ENCODE results near the gene PRPH2.
"Not testable (repeated sequence)": the region's sequence is repeated elsewhere in the genome, so short reads cannot be mapped to it uniquely, and the experiment has no call there.

PRPH2 gene

DNA sequence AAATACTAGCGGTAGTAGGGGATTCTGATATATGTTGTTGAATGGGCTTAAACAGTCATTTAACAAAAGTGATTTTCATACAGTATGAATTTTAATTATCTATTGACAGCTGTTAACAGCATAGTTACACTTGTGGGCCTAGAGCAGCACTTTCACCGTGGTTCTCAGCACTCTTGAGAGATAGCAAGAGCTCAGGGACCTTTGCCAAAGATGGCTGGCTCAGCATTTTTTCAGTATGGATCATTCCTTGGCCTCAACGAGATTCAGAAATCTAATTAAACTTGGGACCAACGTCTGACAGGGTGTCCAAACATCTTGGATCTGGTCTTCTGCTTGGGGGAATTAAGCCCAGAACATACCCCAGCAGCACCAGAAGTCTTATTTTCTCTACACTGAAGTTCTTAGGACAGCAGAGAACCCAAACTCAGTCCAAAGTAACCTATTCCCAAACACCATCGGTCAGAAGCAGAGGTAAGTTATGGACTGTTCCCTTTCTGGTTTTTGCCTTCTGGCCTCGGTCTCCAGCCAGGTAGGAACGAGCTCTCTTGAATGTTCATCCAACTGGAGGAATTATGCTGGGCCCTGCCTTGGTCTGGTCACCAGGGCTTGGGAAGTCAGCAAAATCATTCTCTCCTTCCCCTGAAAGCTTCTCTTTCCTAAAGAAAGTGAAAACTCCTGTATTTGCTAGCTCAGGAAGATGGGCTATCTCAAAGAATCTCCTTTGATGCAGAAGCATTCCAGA lies 25.7 kb downstream of the PRPH2 start:
- Histone ChIP-seq H3K36me3 (ENCODE audit: control insufficient read depth, insufficient read depth, low read length) (peaks cover 19% of the 10 kb centered on the region), H3K4me3 (ENCODE audit: low read depth, low read length) (no peak overlapping the region), H3K9ac (ENCODE audit: low read length) (no peak overlapping the region), H3K27ac (ENCODE audit: low read depth, low read length) (no peak overlapping the region), H3K27me3 (ENCODE audit: control insufficient read depth, insufficient read depth, low read length) (no peaks in the 10 kb centered on the region), H3K4me1 (ENCODE audit: control insufficient read depth, insufficient read depth, low read length) (no peaks in the 10 kb centered on the region), H3K9me3 (ENCODE audit: control insufficient read depth, insufficient read depth, low read depth, low read length) (no peaks in the 10 kb centered on the region)

DNA sequence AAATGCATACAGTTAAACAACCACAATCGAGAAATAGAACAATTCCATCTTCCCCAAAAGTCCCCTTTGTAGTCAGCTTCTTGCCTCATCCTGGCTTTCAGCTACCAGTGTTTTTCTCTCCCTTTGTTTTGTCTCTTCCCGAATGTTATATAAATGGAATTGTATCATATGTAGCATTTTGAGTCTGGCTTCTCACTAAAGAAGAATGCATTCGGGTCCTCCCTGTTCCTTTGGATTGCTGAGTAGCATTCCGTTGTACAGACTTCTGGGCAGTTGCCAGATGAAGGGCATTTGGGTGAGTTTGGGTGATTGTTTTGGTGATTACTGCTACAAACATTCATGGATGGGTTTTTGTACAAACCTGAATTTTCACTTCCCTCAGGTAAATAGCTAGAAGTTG lies 27.8 kb downstream of the PRPH2 start:
- H3K27ac ChIP-seq (ENCODE audit: low read depth, low read length) = no peak overlapping the region
- H3K36me3 ChIP-seq (ENCODE audit: control insufficient read depth, insufficient read depth, low read length) = peaks cover 37% of the 10 kb centered on the region
- H3K9ac ChIP-seq (ENCODE audit: low read length) = no peak overlapping the region
- H3K27me3 ChIP-seq (ENCODE audit: control insufficient read depth, insufficient read depth, low read length) = no peaks in the 10 kb centered on the region
- no peak overlapping the region for H3K4me3 ChIP-seq (ENCODE audit: low read depth, low read length)
- no peaks in the 10 kb centered on the region for H3K9me3 ChIP-seq (ENCODE audit: control insufficient read depth, insufficient read depth, low read depth, low read length)
- H3K4me1 ChIP-seq (ENCODE audit: control insufficient read depth, insufficient read depth, low read length) = no peaks in the 10 kb centered on the region

DNA sequence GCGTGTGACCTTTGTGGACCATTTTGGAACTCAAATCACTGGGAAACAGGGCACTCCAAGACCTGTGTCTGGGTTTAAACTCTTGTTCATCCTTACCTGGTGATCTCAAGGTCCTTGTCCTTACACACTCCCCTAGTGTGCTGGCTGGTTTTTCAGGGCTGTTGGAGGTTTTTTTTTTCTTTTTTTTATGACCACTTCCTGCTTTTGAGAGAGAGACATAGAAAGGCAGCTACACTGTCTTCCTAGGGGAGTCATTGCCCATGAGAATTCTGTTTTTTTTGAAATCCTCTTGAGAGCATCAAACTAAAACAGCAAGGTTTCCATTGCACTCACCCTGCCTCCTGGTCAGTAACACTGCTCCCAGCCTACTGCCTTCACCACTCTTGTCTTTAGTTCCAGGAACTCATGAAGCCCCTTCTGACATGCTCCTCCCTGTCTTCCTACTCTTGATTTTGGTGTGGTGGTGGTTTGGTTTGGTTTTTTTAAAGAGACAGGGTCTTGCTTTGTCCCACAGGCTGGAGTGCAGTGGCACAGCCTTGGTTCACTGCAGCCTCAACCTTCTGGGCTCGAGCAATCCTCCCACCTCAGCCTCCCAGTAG lies 28.6 kb downstream of the PRPH2 start:
- Histone ChIP-seq H3K27me3 (ENCODE audit: control insufficient read depth, insufficient read depth, low read length) (no peaks in the 10 kb centered on the region), H3K36me3 (ENCODE audit: control insufficient read depth, insufficient read depth, low read length) (peaks cover 45% of the 10 kb centered on the region), H3K9me3 (ENCODE audit: control insufficient read depth, insufficient read depth, low read depth, low read length) (no peaks in the 10 kb centered on the region), H3K9ac (ENCODE audit: low read length) (no peak overlapping the region), H3K4me1 (ENCODE audit: control insufficient read depth, insufficient read depth, low read length) (no peaks in the 10 kb centered on the region), H3K4me3 (ENCODE audit: low read depth, low read length) (no peak overlapping the region), H3K27ac (ENCODE audit: low read depth, low read length) (no peak overlapping the region)

DNA sequence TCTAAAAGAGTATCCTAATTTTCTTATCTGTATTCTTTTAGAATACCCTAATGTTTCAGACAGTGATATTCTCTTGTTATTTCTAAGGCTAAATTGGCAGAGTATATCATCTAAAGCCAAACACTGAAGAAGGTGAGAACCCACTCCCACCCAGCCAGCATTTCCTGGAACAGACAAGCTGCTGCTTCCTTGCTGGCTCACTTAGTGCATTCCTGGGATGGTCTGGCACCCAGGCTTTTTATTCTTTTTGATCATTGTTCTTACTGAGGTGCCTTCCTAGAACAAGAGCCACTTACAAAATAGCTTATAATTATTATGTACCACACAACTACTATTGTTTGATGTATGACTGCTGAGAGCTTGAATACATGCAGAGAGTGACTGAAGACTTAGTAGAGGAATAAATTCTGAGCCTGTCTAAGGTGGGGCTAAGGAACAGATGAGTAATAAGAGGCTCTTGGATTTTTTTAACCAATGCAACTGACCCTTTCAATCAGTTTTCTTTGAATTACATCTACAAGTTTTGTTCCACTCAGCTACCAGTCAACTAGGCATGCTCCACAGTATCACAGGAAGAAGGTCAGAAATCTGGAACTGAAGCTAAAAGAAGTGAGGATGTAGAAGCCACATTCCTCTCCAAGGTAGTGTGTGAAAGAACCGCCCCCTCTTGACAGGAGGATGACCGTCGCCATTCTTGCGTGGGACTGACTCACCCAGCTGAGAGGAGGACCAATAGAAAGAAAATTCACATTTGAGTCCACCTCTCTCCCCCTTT lies 30.1 kb downstream of the PRPH2 start:
- no peak overlapping the region for H3K4me3 ChIP-seq (ENCODE audit: low read depth, low read length)
- H3K4me1 ChIP-seq (ENCODE audit: control insufficient read depth, insufficient read depth, low read length) = no peaks in the 10 kb centered on the region
- H3K9me3 ChIP-seq (ENCODE audit: control insufficient read depth, insufficient read depth, low read depth, low read length) = no peaks in the 10 kb centered on the region
- H3K36me3 ChIP-seq (ENCODE audit: control insufficient read depth, insufficient read depth, low read length) = peaks cover 58% of the 10 kb centered on the region
- no peak overlapping the region for H3K27ac ChIP-seq (ENCODE audit: low read depth, low read length)
- no peaks in the 10 kb centered on the region for H3K27me3 ChIP-seq (ENCODE audit: control insufficient read depth, insufficient read depth, low read length)
- no peak overlapping the region for H3K9ac ChIP-seq (ENCODE audit: low read length)

DNA sequence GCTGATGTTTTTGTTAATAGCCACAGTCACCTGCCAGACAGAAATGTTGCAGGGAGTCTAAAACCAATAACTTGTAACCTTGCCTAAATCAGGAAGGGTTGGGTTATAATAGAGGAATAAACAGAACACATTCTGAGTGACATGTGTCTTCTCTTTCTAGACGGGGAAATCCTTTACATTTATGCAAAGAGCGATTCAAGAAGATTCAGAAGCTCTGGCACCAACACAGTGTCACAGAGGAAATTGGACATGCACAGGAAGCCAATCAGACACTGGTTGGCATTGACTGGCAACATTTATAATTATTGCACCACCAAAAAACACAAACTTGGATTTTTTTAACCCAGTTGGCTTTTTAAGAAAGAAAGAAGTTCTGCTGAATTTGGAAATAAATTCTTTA lies 31.5 kb downstream of the PRPH2 start:
- H3K27me3 ChIP-seq (ENCODE audit: control insufficient read depth, insufficient read depth, low read length) = no peaks in the 10 kb centered on the region
- peaks cover 60% of the 10 kb centered on the region for H3K36me3 ChIP-seq (ENCODE audit: control insufficient read depth, insufficient read depth, low read length)
- H3K4me1 ChIP-seq (ENCODE audit: control insufficient read depth, insufficient read depth, low read length) = no peaks in the 10 kb centered on the region
- H3K27ac ChIP-seq (ENCODE audit: low read depth, low read length) = no peak overlapping the region
- H3K4me3 ChIP-seq (ENCODE audit: low read depth, low read length) = no peak overlapping the region
- no peaks in the 10 kb centered on the region for H3K9me3 ChIP-seq (ENCODE audit: control insufficient read depth, insufficient read depth, low read depth, low read length)
- H3K9ac ChIP-seq (ENCODE audit: low read length) = no peak overlapping the region

DNA sequence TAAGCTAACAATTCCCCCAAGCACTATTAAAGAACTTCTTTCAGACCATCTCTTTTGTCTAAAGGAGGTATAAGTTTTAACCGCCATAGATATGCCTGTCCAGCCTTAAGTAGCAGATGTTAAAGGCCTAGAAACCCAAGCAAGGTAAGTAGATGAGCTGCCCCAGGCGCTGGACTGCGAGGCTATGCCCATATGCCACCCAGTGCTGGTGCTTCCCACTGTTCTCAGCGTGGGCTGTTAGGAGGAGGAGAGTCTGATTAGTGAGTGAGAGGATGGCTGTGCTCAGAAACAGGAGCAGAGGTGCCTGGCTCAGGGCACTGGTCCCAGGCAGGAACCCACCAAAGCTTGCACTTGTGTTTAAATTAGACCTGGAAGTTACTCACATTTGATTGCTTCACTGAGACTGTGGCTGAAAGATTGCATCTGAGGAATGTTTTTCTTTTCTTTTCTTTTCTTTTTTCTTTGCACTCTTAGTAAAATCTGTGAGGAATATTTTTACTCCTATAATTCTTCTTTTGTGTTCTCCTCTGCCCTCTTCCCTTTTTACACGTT lies 32.2 kb downstream of the PRPH2 start:
- H3K4me1 ChIP-seq (ENCODE audit: control insufficient read depth, insufficient read depth, low read length) = no peaks in the 10 kb centered on the region

GRCh38 chr6:42689371-42689770 lies 33.0 kb downstream of the PRPH2 start:
- Histone ChIP-seq H3K27me3 (ENCODE audit: control insufficient read depth, insufficient read depth, low read length) (no peaks in the 10 kb centered on the region), H3K4me3 (ENCODE audit: low read depth, low read length) (no peak overlapping the region), H3K36me3 (ENCODE audit: control insufficient read depth, insufficient read depth, low read length) (peaks cover 75% of the 10 kb centered on the region), H3K4me1 (ENCODE audit: control insufficient read depth, insufficient read depth, low read length) (no peaks in the 10 kb centered on the region), H3K9ac (ENCODE audit: low read length) (no peak overlapping the region), H3K27ac (ENCODE audit: low read depth, low read length) (no peak overlapping the region), H3K9me3 (ENCODE audit: control insufficient read depth, insufficient read depth, low read depth, low read length) (no peaks in the 10 kb centered on the region)

More for the DNA sequence above, 32.2 kb downstream of the PRPH2 start:
- no peaks in the 10 kb centered on the region for H3K27me3 ChIP-seq (ENCODE audit: control insufficient read depth, insufficient read depth, low read length)
- H3K4me3 ChIP-seq (ENCODE audit: low read depth, low read length) = no peak overlapping the region
- no peaks in the 10 kb centered on the region for H3K9me3 ChIP-seq (ENCODE audit: control insufficient read depth, insufficient read depth, low read depth, low read length)
- peaks cover 66% of the 10 kb centered on the region for H3K36me3 ChIP-seq (ENCODE audit: control insufficient read depth, insufficient read depth, low read length)
- H3K27ac ChIP-seq (ENCODE audit: low read depth, low read length) = no peak overlapping the region
- H3K9ac ChIP-seq (ENCODE audit: low read length) = no peak overlapping the region

DNA sequence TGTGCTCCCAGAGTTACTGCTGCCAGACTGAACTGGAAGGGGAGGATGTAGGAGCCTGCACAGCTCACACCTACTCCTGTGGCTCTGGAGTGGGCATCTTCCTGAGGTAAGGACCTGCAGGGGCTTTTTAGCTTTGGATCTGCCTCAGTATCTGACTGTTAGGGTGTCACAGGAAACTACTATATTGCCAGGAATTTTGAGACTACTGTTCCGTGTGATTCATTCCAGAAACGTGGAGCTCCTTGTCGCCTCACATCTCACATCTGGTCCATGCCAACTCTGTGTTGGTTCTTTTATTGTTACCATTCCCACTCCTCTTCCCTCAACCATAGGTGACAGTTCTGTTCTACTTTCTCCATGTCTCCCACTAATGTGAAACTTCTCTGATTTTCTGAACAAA lies 34.1 kb downstream of the PRPH2 start:
- peaks cover 77% of the 10 kb centered on the region for H3K36me3 ChIP-seq (ENCODE audit: control insufficient read depth, insufficient read depth, low read length)
- H3K9ac ChIP-seq (ENCODE audit: low read length) = no peak overlapping the region
- H3K4me1 ChIP-seq (ENCODE audit: control insufficient read depth, insufficient read depth, low read length) = no peaks in the 10 kb centered on the region
- H3K27me3 ChIP-seq (ENCODE audit: control insufficient read depth, insufficient read depth, low read length) = no peaks in the 10 kb centered on the region
- H3K9me3 ChIP-seq (ENCODE audit: control insufficient read depth, insufficient read depth, low read depth, low read length) = no peaks in the 10 kb centered on the region
- H3K27ac ChIP-seq (ENCODE audit: low read depth, low read length) = no peak overlapping the region
- H3K4me3 ChIP-seq (ENCODE audit: low read depth, low read length) = no peak overlapping the region

DNA sequence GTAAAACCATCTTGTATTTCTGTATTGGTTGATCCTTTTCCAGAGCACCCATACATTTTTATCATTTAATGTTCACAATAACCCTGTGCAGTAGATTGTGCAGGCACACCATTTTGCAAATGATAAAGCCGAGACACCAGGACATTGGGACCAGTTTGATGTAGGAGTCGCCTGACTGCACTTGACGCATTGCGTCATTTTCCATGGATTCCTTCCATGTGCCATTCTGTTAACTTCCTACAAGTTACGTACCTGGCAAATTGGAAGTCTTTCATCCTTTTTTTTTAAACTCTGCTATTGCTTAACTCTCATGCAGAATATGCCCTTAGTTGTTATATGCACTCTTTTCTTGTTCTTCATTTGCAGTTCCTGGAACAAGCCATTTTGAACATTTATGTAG lies 43.0 kb downstream of the PRPH2 start:
- Histone ChIP-seq H3K27ac (ENCODE audit: low read depth, low read length) (no peak overlapping the region), H3K9ac (ENCODE audit: low read length) (no peak overlapping the region), H3K9me3 (ENCODE audit: control insufficient read depth, insufficient read depth, low read depth, low read length) (no peaks in the 10 kb centered on the region), H3K27me3 (ENCODE audit: control insufficient read depth, insufficient read depth, low read length) (no peaks in the 10 kb centered on the region), H3K4me1 (ENCODE audit: control insufficient read depth, insufficient read depth, low read length) (no peaks in the 10 kb centered on the region), H3K4me3 (ENCODE audit: low read depth, low read length) (no peak overlapping the region), H3K36me3 (ENCODE audit: control insufficient read depth, insufficient read depth, low read length) (peaks cover 87% of the 10 kb centered on the region)

- Histone ChIP-seq H3K27ac (ENCODE audit: low read depth, low read length) (no peak overlapping the region), H3K9ac (ENCODE audit: low read length) (no peak overlapping the region), H3K36me3 (ENCODE audit: control insufficient read depth, insufficient read depth, low read length) (peaks cover 90% of the 10 kb centered on the region), H3K27me3 (ENCODE audit: control insufficient read depth, insufficient read depth, low read length) (no peaks in the 10 kb centered on the region), H3K4me1 (ENCODE audit: control insufficient read depth, insufficient read depth, low read length) (no peaks in the 10 kb centered on the region), H3K4me3 (ENCODE audit: low read depth, low read length) (no peak overlapping the region), H3K9me3 (ENCODE audit: control insufficient read depth, insufficient read depth, low read depth, low read length) (no peaks in the 10 kb centered on the region)
These were observed 47.6 kb downstream of the PRPH2 start for GRCh38 chr6:42674780-42675179.

DNA sequence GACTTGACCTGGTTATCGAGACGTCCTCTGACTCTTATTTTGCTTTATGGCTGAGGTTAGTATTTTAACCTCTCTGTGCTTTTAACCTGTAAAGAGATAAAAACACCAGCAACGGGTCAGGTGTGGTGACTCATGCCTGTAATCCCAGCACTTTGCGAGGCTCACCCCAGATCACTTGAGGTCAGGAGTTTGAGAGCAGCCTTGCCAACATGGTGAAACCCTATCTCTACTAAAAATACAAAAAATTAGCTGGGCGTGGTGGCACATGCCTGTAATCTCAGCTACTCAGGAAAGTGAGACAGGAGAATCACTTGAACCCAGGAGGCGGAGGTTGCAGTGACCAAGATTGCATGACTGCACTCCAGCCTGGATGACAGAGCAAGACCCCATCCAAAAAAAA lies 48.0 kb downstream of the PRPH2 start:
- not testable (repeated sequence) for H3K9ac ChIP-seq (ENCODE audit: low read length); H3K27me3 ChIP-seq (ENCODE audit: control insufficient read depth, insufficient read depth, low read length); H3K4me1 ChIP-seq (ENCODE audit: control insufficient read depth, insufficient read depth, low read length); H3K27ac ChIP-seq (ENCODE audit: low read depth, low read length); H3K9me3 ChIP-seq (ENCODE audit: control insufficient read depth, insufficient read depth, low read depth, low read length); H3K4me3 ChIP-seq (ENCODE audit: low read depth, low read length)
- peaks cover 90% of the 10 kb centered on the region for H3K36me3 ChIP-seq (ENCODE audit: control insufficient read depth, insufficient read depth, low read length)

Measured in HUES6 (cell line).